ENCODE measurements around the gene CFAP161. TPM values are rescaled to one million over a fixed set of nuclear protein-coding genes. Genes with fewer than 3 reads are reported as not detected.
A peak's percentile ranks its signal among the peaks of the same experiment; 100 is the strongest.

CFAP161 gene
- total RNA-seq, 1 donor from 2014 or later: 7.4 TPM

GRCh38 chr15:81163961-81164800, 30.1 kb downstream of the CFAP161 start:
- H3K36me3 ChIP-seq: no peaks in the 10 kb centered on the region
- no peak overlapping the region for H3K4me3 ChIP-seq
- no peak for TF ChIP-seq CTCF (IDR thresholded peaks at IDR 0.05)
- no peaks in the 10 kb centered on the region for H3K9me3 ChIP-seq
- peaks cover 49% of the 10 kb centered on the region for H3K4me1 ChIP-seq
- H3K27me3 ChIP-seq (ENCODE audit: low read depth): no peaks in the 10 kb centered on the region
- H3K27ac ChIP-seq: peak overlapping the region; percentile 2
- peak in 1 of 2 donors; percentile 36 for ATAC-seq
- no peak for DNase-seq
- intact Hi-C loops (cut with DNase I): no loop called here

- Histone ChIP-seq H3K9me3 (no peaks in the 10 kb centered on the region), H3K4me3 (no peak overlapping the region), H3K4me1 (peaks cover 42% of the 10 kb centered on the region), H3K27ac (no peak overlapping the region), H3K27me3 (ENCODE audit: low read depth) (no peaks in the 10 kb centered on the region), H3K36me3 (no peaks in the 10 kb centered on the region)
- no peak for ATAC-seq
- DNase-seq: no peak
- intact Hi-C loops (cut with DNase I): no loop called here
- no peak for TF ChIP-seq CTCF (IDR thresholded peaks at IDR 0.05)
Measured at GRCh38 chr15:81165535-81165934, 31.5 kb downstream of the CFAP161 start.

- intact Hi-C loops (cut with DNase I): no loop called here
- Histone ChIP-seq H3K36me3 (no peaks in the 10 kb centered on the region), H3K4me1 (peaks cover 30% of the 10 kb centered on the region), H3K4me3 (no peak overlapping the region), H3K27me3 (ENCODE audit: low read depth) (no peaks in the 10 kb centered on the region), H3K9me3 (no peaks in the 10 kb centered on the region), H3K27ac (peak overlapping the region; percentile 12)
- no peak for TF ChIP-seq CTCF (IDR thresholded peaks at IDR 0.05)
- no peak for ATAC-seq
- no peak for DNase-seq
Measured at GRCh38 chr15:81166636-81167305, 32.7 kb downstream of the CFAP161 start.

- Histone ChIP-seq H3K27ac (peak overlapping the region; percentile 12), H3K4me1 (peaks cover 29% of the 10 kb centered on the region), H3K36me3 (no peaks in the 10 kb centered on the region), H3K9me3 (no peaks in the 10 kb centered on the region), H3K27me3 (ENCODE audit: low read depth) (no peaks in the 10 kb centered on the region), H3K4me3 (no peak overlapping the region)
- TF ChIP-seq CTCF (IDR thresholded peaks at IDR 0.05): no peak
- intact Hi-C loops (cut with DNase I): no loop called here
- no peak for ATAC-seq
- DNase-seq: no peak
Measured at GRCh38 chr15:81168131-81168526, 34.1 kb downstream of the CFAP161 start.

- Histone ChIP-seq H3K9me3 (no peaks in the 10 kb centered on the region), H3K36me3 (no peaks in the 10 kb centered on the region), H3K4me3 (no peak overlapping the region), H3K4me1 (peaks cover 29% of the 10 kb centered on the region), H3K27ac (no peak overlapping the region), H3K27me3 (ENCODE audit: low read depth) (no peaks in the 10 kb centered on the region)
- no peak for DNase-seq
- intact Hi-C loops (cut with DNase I): no loop called here
- ATAC-seq: no peak
- no peak for TF ChIP-seq CTCF (IDR thresholded peaks at IDR 0.05)
Measured at GRCh38 chr15:81168644-81169043, 34.6 kb downstream of the CFAP161 start.
